AG04450 (cell line): Measurements from ENCODE around the gene C7. TPM values are rescaled to one million over a fixed set of nuclear protein-coding genes. Genes with fewer than 3 reads are reported as not detected.

ENCODE experiments used
- CTCF ChIA-PET: fragments of 300-600, 350-600 bp; formaldehyde crosslinking; extraction: SDS; loops from one replicate; lab custom pipeline; 2022; ENCODE audit warnings: antibody characterized with exemption, inconsistent platforms; lab: Charles Lee
- POLR2A ChIA-PET: fragments of 350-600 bp; formaldehyde crosslinking; extraction: SDS; loops from one replicate; lab custom pipeline; 2021; ENCODE audit warnings: antibody characterized with exemption, inconsistent platforms; lab: Yijun Ruan, JAX
- DNase-seq: peaks from one replicate; pipeline ENCODE4 v3.0.0-alpha.2; 2011; ENCODE audit warnings: low read depth, low spot score
- H3K27ac ChIP-seq: one replicate; pipeline ENCODE4 v1.5.1; 2012; ENCODE audit warnings: low read depth, low read length, control low read depth
- H3K27me3 ChIP-seq: one replicate; pipeline ENCODE4 v1.6.0; 2012; ENCODE audit warnings: low read length; ENCODE audit not compliant: control insufficient read depth, insufficient read depth
- H3K4me3 ChIP-seq: 2 replicates; pipeline ENCODE4 v1.5.1; 2011; ENCODE audit warnings: mild to moderate bottlenecking, low read depth, low read length, control low read depth
- H3K9me3 ChIP-seq: 2 replicates; pipeline ENCODE4 v1.5.1; 2012; ENCODE audit warnings: low read length; ENCODE audit not compliant: control insufficient read depth, insufficient read depth
- polyA plus RNA-seq: library from polyadenylated mRNA; depleted of rRNA; stranded (reverse); fragments of >200 nt; gene quantifications from 2 replicates; pipeline ENCODE4 v1.2.3, GENCODE V29; 2011
- TF ChIP-seq, protein P1 (sequence below): IDR thresholded peaks from 2 replicates; pipeline ENCODE4 v1.5.1; 2011; ENCODE audit warnings: low read depth, low read length, control low read depth, inconsistent platforms

C7 gene
- polyA plus RNA-seq, 1 experiment = 14.4 TPM

- H3K27ac ChIP-seq = no peak overlapping the region
- ChIA-PET POLR2A (no interaction called here), CTCF (interaction anchor here (0.5 to 3.8 kb wide), 2 partner anchors 10 to 28 kb away, joined by 3 to 21 read pairs; no protein-coding TSS in a partner anchor)
- no peak for DNase-seq
- H3K27me3 ChIP-seq = no peaks in the 10 kb centered on the region
- TF ChIP-seq, protein P1, sequence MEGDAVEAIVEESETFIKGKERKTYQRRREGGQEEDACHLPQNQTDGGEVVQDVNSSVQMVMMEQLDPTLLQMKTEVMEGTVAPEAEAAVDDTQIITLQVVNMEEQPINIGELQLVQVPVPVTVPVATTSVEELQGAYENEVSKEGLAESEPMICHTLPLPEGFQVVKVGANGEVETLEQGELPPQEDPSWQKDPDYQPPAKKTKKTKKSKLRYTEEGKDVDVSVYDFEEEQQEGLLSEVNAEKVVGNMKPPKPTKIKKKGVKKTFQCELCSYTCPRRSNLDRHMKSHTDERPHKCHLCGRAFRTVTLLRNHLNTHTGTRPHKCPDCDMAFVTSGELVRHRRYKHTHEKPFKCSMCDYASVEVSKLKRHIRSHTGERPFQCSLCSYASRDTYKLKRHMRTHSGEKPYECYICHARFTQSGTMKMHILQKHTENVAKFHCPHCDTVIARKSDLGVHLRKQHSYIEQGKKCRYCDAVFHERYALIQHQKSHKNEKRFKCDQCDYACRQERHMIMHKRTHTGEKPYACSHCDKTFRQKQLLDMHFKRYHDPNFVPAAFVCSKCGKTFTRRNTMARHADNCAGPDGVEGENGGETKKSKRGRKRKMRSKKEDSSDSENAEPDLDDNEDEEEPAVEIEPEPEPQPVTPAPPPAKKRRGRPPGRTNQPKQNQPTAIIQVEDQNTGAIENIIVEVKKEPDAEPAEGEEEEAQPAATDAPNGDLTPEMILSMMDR = no peak
- H3K9me3 ChIP-seq = no peaks in the 10 kb centered on the region
- no peak overlapping the region for H3K4me3 ChIP-seq
These were observed 6.1 kb downstream of the C7 start for GRCh38 chr5:40915341-40915926.

GRCh38 chr5:40916226-40916625 lies 6.9 kb downstream of the C7 start:
- ChIA-PET POLR2A (no interaction called here), CTCF (interaction anchor here (3.8 kb wide), 1 partner anchor 11 kb away, joined by 21 read pairs; no protein-coding TSS in a partner anchor)
- TF ChIP-seq, protein P1 = no peak
- Histone ChIP-seq H3K4me3 (no peak overlapping the region), H3K27me3 (no peaks in the 10 kb centered on the region), H3K27ac (no peak overlapping the region), H3K9me3 (no peaks in the 10 kb centered on the region)
- DNase-seq = no peak

- H3K4me3 ChIP-seq = no peak overlapping the region
- ChIA-PET CTCF (no interaction called here), POLR2A (no interaction called here)
- no peaks in the 10 kb centered on the region for H3K27me3 ChIP-seq
- TF ChIP-seq, protein P1 = no peak
- no peak overlapping the region for H3K27ac ChIP-seq
- peaks cover 6% of the 10 kb centered on the region for H3K9me3 ChIP-seq
- DNase-seq = no peak
These were observed 19.7 kb downstream of the C7 start for GRCh38 chr5:40928886-40929448.

DNA sequence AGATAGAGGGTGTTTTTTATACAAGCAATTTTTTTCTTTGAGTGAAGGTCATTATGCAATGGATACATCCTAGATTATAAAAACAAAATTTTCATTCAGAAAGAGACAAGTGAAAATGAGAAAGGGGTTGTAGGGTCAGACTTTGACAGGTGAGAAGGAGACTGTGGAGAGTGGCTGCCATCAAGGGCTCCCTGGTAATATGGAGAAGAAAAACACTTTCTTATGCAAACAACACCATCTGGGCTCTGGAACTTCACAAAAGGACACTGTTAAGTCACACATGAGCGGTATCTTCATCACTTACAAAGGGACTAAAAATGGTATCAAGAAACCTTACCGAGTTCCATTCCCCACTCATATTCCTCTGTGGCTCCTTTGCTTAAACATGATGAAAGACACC lies 23.5 kb downstream of the C7 start:
- Histone ChIP-seq H3K9me3 (no peaks in the 10 kb centered on the region), H3K27ac (no peak overlapping the region), H3K27me3 (no peaks in the 10 kb centered on the region), H3K4me3 (no peak overlapping the region)
- DNase-seq = no peak
- ChIA-PET CTCF (no interaction called here), POLR2A (no interaction called here)
- TF ChIP-seq, protein P1 = no peak

DNA sequence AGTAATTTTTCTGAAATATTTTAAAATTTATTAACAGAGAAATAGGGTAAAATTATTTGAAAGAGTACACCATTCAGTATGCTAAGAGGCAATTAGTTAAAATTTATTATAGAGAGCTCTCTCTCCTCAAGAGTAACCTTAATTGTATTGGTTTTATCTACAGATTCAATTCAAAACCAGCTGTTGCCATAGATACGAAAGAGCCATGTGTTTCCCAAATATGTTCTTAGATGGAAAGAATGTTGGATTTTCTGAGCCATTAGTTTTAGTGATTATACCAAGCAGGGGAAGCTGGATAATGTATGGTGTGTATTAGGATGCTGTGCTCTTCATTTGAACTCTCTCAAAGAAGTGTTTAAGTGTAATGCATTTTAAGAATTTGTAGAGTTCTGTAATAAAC lies 27.8 kb downstream of the C7 start:
- POLR2A ChIA-PET = no interaction called here
- CTCF ChIA-PET = no interaction called here
- TF ChIP-seq, protein P1 = no peak
- Histone ChIP-seq H3K9me3 (no peaks in the 10 kb centered on the region), H3K27ac (no peak overlapping the region), H3K4me3 (no peak overlapping the region), H3K27me3 (no peaks in the 10 kb centered on the region)
- DNase-seq = no peak
